AG09309 (cell line): ENCODE data around the gene HOXB3.

Source experiments
- DNase-seq: peaks from one replicate; pipeline ENCODE4 v3.0.0-alpha.2; 2010; ENCODE audit warnings: low read depth
- H3K4me3 ChIP-seq: 2 replicates; pipeline ENCODE4 v1.5.1; 2011; ENCODE audit warnings: mild to moderate bottlenecking, low read depth, low read length, moderate library complexity; ENCODE audit not compliant: control insufficient read depth
- CTCF ChIP-seq: IDR thresholded peaks from 2 replicates; pipeline ENCODE4 v1.5.1; 2011; ENCODE audit warnings: mild to moderate bottlenecking, low read depth, low read length, inconsistent platforms; ENCODE audit not compliant: insufficient read depth, control insufficient read depth; ENCODE audit errors: missing control alignments

The HOXB3 gene

DNA sequence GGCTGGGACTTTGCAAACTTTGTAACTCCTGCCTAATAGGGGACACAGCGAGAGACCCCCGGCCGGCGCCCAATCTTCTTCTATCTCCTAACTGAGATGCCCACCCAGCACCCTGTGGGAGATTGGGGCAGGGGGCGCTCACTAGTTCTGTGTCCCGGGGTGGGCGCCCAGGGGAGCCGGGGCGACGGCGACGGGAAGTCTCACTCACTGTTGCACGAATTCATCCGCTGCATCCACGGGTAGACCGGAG is 7.4 kb upstream of the HOXB3 start:
- TF ChIP-seq CTCF: no peak
- no peak for DNase-seq
- H3K4me3 ChIP-seq: no peak overlapping the region

GRCh38 chr17:48596735-48597527 is 6.9 kb upstream of the HOXB3 start:
- H3K4me3 ChIP-seq: no peak overlapping the region
- TF ChIP-seq CTCF: no peak
- no peak for DNase-seq

DNA sequence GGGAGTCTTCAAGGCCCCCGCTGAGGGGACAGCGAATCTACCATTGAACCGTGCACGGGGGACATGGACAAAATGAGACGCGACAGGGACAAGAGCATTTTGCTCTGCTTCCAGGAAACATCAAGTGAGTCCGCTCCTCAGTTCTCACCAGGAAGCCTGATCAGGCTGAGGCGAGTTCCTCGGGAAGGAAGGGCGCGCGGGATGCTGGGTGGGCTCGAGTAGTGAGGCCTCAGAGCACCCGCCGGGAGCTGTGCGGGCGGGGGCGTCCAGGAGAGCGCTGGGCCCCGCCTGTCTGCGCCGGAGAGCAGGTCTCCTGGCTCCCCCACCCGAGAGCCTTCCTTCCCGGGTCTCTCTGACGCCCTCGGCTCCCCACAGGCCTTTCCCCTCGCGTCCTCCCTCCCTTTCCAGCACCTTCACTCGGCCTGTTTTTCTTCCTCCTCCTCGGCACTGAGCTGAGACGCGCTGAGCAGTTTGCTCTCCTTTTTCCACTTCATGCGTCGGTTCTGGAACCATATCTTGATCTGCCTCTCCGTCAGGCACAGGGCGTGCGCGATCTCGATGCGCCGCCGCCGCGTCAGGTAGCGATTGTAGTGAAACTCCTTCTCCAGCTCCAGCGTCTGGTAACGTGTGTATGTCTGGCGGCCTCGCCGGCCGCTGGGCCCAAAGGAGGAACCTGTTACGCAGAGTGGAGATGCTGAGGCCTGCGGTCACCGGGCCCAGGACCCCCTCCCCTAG is 6.1 kb upstream of the HOXB3 start:
- TF ChIP-seq CTCF: no peak
- DNase-seq: no peak
- H3K4me3 ChIP-seq: no peak overlapping the region

GRCh38 chr17:48595278-48595999 is 5.4 kb upstream of the HOXB3 start:
- TF ChIP-seq CTCF: no peak
- DNase-seq: no peak
- no peak overlapping the region for H3K4me3 ChIP-seq

DNA sequence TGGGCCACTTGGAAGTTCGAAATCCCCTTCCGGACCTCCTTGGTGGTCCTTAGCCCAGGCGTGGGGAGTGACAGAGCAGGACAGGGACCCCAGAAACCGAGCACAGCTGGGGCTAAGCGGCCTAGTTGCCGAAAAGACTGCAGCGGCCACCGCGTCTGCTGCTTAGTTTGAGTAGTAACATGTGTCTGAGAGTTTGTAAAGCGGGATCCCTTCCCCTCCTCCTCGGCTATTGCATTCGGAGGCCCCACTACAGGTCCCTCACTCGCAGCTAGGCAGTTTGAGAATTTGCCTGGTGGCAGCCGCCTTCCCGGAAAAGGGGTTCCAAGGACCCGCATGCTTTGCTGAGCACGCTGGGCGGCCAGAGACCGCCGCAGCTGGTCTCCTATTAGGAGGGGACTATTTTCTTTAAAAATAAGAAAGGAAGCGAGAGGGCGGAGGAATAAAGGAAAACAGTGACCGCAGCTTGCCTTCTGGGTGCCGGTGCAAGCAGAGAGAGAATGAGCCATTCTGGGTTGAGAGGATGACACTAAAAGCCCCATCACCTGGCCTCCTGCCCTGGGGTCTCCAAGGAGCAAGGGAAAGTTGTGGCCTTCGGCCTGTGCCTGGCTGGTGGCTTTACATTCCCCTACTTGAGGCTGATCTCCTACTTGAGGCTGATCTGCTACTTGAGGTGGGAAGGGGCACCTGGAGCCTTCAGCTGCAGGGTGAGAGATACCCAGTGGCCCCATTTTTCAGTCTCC is 4.7 kb upstream of the HOXB3 start:
- no peak for DNase-seq
- no peak overlapping the region for H3K4me3 ChIP-seq
- TF ChIP-seq CTCF: no peak

GRCh38 chr17:48593840-48594537 is 3.9 kb upstream of the HOXB3 start:
- no peak for DNase-seq
- no peak overlapping the region for H3K4me3 ChIP-seq
- TF ChIP-seq CTCF: peak; percentile 84
